HepG2 (cell line): ENCODE measurements around the gene RORC. TPM values are rescaled to one million over a fixed set of nuclear protein-coding genes. Genes with fewer than 3 reads are reported as not detected.
A peak's percentile ranks its signal among the peaks of the same experiment; 100 is the strongest.

ENCODE experiments used
- ATAC-seq: fragments of 200-7000 bp; cut with Tn5 transposase; 3 replicates; pipeline ENCODE4 v1.9.1; 2020; ENCODE audit warnings: mild to moderate bottlenecking, moderate library complexity
- BruUV-seq: library from RNA; stranded (reverse); fragments of 400-500 nt; replicated peaks from 2 replicates; lab custom pipeline; 2021; lab: Mats Ljungman, UMichigan
- CTCF ChIA-PET: fragments of 300-600 bp; formaldehyde crosslinking; extraction: SDS; loops from one replicate; lab custom pipeline; 2021; ENCODE audit warnings: low total read pairs, inconsistent platforms, low intra/inter-chr PET ratio; lab: Yijun Ruan, JAX
- POLR2A ChIA-PET: fragments of 350-600 bp; sonication (Branson Sonifier 250); formaldehyde crosslinking; loops from one replicate; lab custom pipeline; 2020; ENCODE audit warnings: antibody characterized with exemption, inconsistent platforms; lab: Yijun Ruan, JAX
- DNase-seq: peaks from one replicate; pipeline ENCODE4 v3.0.0-alpha.2; 2015; ENCODE audit warnings: low spot score
- FAIRE-seq: peaks from 3 replicates; lab custom pipeline; 2011; peaks lifted over from hg19 to GRCh38; lab: Jason Lieb, UNC
- H2AFZ ChIP-seq: one replicate; pipeline ENCODE4 v1.6.1; 2011; ENCODE audit warnings: low read length, inconsistent platforms
- H3K27ac ChIP-seq: fragments of 300-600 bp; 3 replicates; pipeline ENCODE4 v1.8.0; 2011; ENCODE audit warnings: mixed run types, mild to moderate bottlenecking, mixed read lengths, low read length, inconsistent platforms; ENCODE audit not compliant: insufficient read depth; ENCODE audit errors: extremely low read length
- H3K27me3 ChIP-seq, 2 experiments: fragments of 200-600 bp in 1 of 2; 2 replicates in 1 of 2; 3 replicates in 1 of 2; pipeline versions ENCODE4 v1.6.0 to v1.8.0; 2011; ENCODE audit warnings: low read length in 2 of 2, mild to moderate bottlenecking in 2 of 2, moderate library complexity in 2 of 2, inconsistent platforms in 1 of 2; ENCODE audit not compliant: insufficient read depth in 2 of 2, control insufficient read depth in 1 of 2
- H3K36me3 ChIP-seq, 2 experiments: fragments of 200-600 bp in 1 of 2; replicated peaks in 1 of 2; 2 replicates in 1 of 2; 3 replicates in 1 of 2; pipeline versions ENCODE4 v1.5.1 to v1.8.0; 2011; ENCODE audit warnings: low read length in 2 of 2, inconsistent platforms in 1 of 2; ENCODE audit not compliant: insufficient read depth in 2 of 2, control insufficient read depth in 1 of 2
- H3K4me1 ChIP-seq: 2 replicates; pipeline ENCODE4 v1.5.1; 2012; ENCODE audit warnings: low read length, inconsistent platforms; ENCODE audit not compliant: insufficient read depth
- H3K4me2 ChIP-seq: 2 replicates; pipeline ENCODE4 v1.6.0; 2011; ENCODE audit warnings: low read depth, low read length, inconsistent platforms
- H3K4me3 ChIP-seq, 3 experiments: fragments of 200-600 bp in 1 of 3; sonication (generic), shearing (Covaris generic) in 1 of 3; replicated peaks in 1 of 3; 2 replicates each; pipeline ENCODE4 v1.5.1; 2011 to 2016; ENCODE audit warnings: low read length in 3 of 3, inconsistent platforms in 2 of 3, low read depth in 2 of 3, mild to moderate bottlenecking in 2 of 3, control low read depth in 1 of 3, mixed read lengths in 1 of 3; ENCODE audit not compliant: insufficient read depth in 1 of 3
- H3K79me2 ChIP-seq: one replicate; pipeline ENCODE4 v1.6.1; 2011; ENCODE audit warnings: low read length, inconsistent platforms; ENCODE audit not compliant: insufficient read depth
- H3K9ac ChIP-seq: 2 replicates; pipeline ENCODE4 v1.6.0; 2011; ENCODE audit warnings: mild to moderate bottlenecking, low read depth, low read length, inconsistent platforms; ENCODE audit not compliant: insufficient read depth
- H3K9me3 ChIP-seq: 2 replicates; pipeline ENCODE4 v1.5.1; 2012; ENCODE audit warnings: mild to moderate bottlenecking, low read length
- H4K20me1 ChIP-seq: 2 replicates; pipeline ENCODE4 v1.6.0; 2011; ENCODE audit warnings: inconsistent platforms, mild to moderate bottlenecking, low read length, moderate library complexity; ENCODE audit not compliant: insufficient read depth
- ATRX ChIP-seq: sonication (generic); formaldehyde crosslinking; IDR thresholded peaks from 2 replicates; pipeline ENCODE4 v1.4.0; 2020; ENCODE audit warnings: missing genetic modification reagents, borderline replicate concordance
- CREB1 ChIP-seq, 2 experiments: fragments of 450-650 bp in 1 of 2; IDR thresholded peaks; 2 replicates each; pipeline ENCODE4 v1.6.1; 2016 to 2017; ENCODE audit warnings: control low read depth in 1 of 2, mild to moderate bottlenecking in 1 of 2, missing compliant biosample characterization in 1 of 2, missing genetic modification characterization in 1 of 2
- MEIS1 ChIP-seq: sonication (generic); formaldehyde crosslinking; IDR thresholded peaks from 2 replicates; pipeline ENCODE4 v1.9.0; 2021; ENCODE audit warnings: mild to moderate bottlenecking, missing genetic modification reagents, moderate library complexity, borderline replicate concordance
- SMC3 ChIP-seq: IDR thresholded peaks from 2 replicates; pipeline ENCODE4 v1.6.1; 2011; ENCODE audit warnings: low read length, improper control_type of control experiment
- ZFP36 ChIP-seq: fragments of 150-350 bp; IDR thresholded peaks from 2 replicates; pipeline ENCODE4 v1.6.1; 2018; ENCODE audit warnings: borderline replicate concordance, low read length, low read depth; ENCODE audit not compliant: partially characterized antibody
- ZFP82 ChIP-seq: sonication (generic); formaldehyde crosslinking; IDR thresholded peaks from 2 replicates; pipeline ENCODE4 v1.5.1; 2020; ENCODE audit warnings: mild to moderate bottlenecking, missing genetic modification reagents, borderline replicate concordance
- ZMYM4 ChIP-seq: sonication (generic); formaldehyde crosslinking; IDR thresholded peaks from 2 replicates; pipeline ENCODE4 v1.8.1; 2023; ENCODE audit warnings: mild to moderate bottlenecking, missing genetic modification reagents
- ZNF3 ChIP-seq: IDR thresholded peaks from 2 replicates; pipeline ENCODE4 v1.7.0; 2017; ENCODE audit warnings: inconsistent platforms
- ZNF562 ChIP-seq: sonication (generic); formaldehyde crosslinking; IDR thresholded peaks from 2 replicates; pipeline ENCODE4 v1.8.0; 2022; ENCODE audit warnings: missing genetic modification reagents, borderline replicate concordance
- ZNF563 ChIP-seq: sonication (generic); formaldehyde crosslinking; IDR thresholded peaks from 2 replicates; pipeline ENCODE4 v1.8.0; 2022; ENCODE audit warnings: mild to moderate bottlenecking, moderate library complexity, missing genetic modification reagents
- ZNF615 ChIP-seq: sonication (generic); formaldehyde crosslinking; IDR thresholded peaks from 2 replicates; pipeline ENCODE4 v1.5.0; 2020; ENCODE audit warnings: mild to moderate bottlenecking, missing genetic modification reagents, borderline replicate concordance
- ZNF646 ChIP-seq: sonication (generic); formaldehyde crosslinking; IDR thresholded peaks from 2 replicates; pipeline ENCODE4 v1.9.0; 2021; ENCODE audit warnings: mild to moderate bottlenecking, missing genetic modification reagents
- ZNF652 ChIP-seq: IDR thresholded peaks from 2 replicates; pipeline ENCODE4 v1.6.1; 2016; ENCODE audit warnings: low read depth, borderline replicate concordance
- WGBS: methylation state at CpG from one replicate; pipeline ENCODE4 v1.1.6; 2017; ENCODE audit warnings: low lambda C conversion rate; 5-methylcytosine and 5-hydroxymethylcytosine counted together
- in situ Hi-C: cut with HindIII; loops from 2 replicates; pipeline ENCODE4 v1.10.0; 2017; ENCODE audit warnings: low pct_unique_long_range_greater_than_20kb; ENCODE audit not compliant: extremely low pct_ligation_motif_present
- intact Hi-C: fragments of 100-400 bp; cut with micrococcal nuclease; formaldehyde crosslinking; loops from one replicate; pipeline ENCODE4 v1.10.0; 2022; ENCODE audit not compliant: unreplicated experiment
- polyA plus RNA-seq, 8 experiments: library from polyadenylated mRNA; depleted of rRNA in 3 of 8; stranded (reverse) in 7 of 8; unstranded in 1 of 8; fragments of >200 nt; fragmentation: Illumina TruSeq in 4 of 8; extraction: Trizol in 4 of 8; gene quantifications; 2 replicates each; pipeline versions ENCODE4 v1.2.1 to v1.2.3, GENCODE V29; 2011 to 2016; ENCODE audit warnings: low read depth in 4 of 8, missing spikeins in 1 of 8, mixed read lengths in 1 of 8; ENCODE audit not compliant: insufficient read depth in 1 of 8
- total RNA-seq, 5 experiments: library from RNA; depleted of rRNA; stranded (reverse); fragments of >200 nt; fragmentation: Illumina TruSeq; extraction: Trizol; gene quantifications; 2 replicates each; pipeline ENCODE4 v1.2.3, GENCODE V29; 2016; ENCODE audit warnings: low read depth in 1 of 5

Gene RORC
- total and polyA plus RNA-seq, 2 of the 13 experiments (the other 11 are each of a cell fraction or from before 2014, with no cell fraction given): 2.5 to 6.5 TPM

GRCh38 chr1:151852733-151853132 is 21.1 kb upstream of the RORC start:
- no peaks in the 10 kb centered on the region for H3K4me1 ChIP-seq
- no peak overlapping the region for H3K4me3 ChIP-seq
- no peak for ATAC-seq
- H3K9ac ChIP-seq: no peak overlapping the region
- no peak for TF ChIP-seq SMC3
- TF ChIP-seq CREB1 (IDR thresholded peaks at IDR 0.05): peak; percentile 30; the same call in 1 of the 2 replicates
- no peak for TF ChIP-seq CREB1 (CRISPR knock-in tag; IDR thresholded peaks at IDR 0.05)
- no peak for TF ChIP-seq ZNF652 (CRISPR knock-in tag)
- no peak for TF ChIP-seq ZFP36
- H3K9me3 ChIP-seq: no peaks in the 10 kb centered on the region
- no TSS peak for BruUV-seq
- FAIRE-seq: no peak
- H3K4me2 ChIP-seq: no peak overlapping the region
- H3K79me2 ChIP-seq: no peaks in the 10 kb centered on the region
- in situ Hi-C loops (no loop called here), intact Hi-C loops (no loop called here)
- peaks cover 6 to 46% of the 10 kb centered on the region in 2 experiments; a peak in 3 of 5 replicates for H3K27me3 ChIP-seq
- CTCF ChIA-PET: no interaction called here
- POLR2A ChIA-PET: no interaction called here
- no peak overlapping the region for H2AFZ ChIP-seq
- DNase-seq: no peak
- H4K20me1 ChIP-seq: no peaks in the 10 kb centered on the region
- no peaks in the 10 kb centered on the region for H3K36me3 ChIP-seq
- 20% methylated on average over 2 of the region's 4 CpGs for WGBS
- H3K27ac ChIP-seq: no peak overlapping the region

- BruUV-seq: no TSS peak
- in situ Hi-C loops: no loop called here
- no peaks in the 10 kb centered on the region for H3K79me2 ChIP-seq
- intact Hi-C loops: no loop called here
- H3K4me2 ChIP-seq: no peak overlapping the region
- 22% methylated on average over 4 of the region's 8 CpGs for WGBS
- DNase-seq (no peak), ATAC-seq (no peak), FAIRE-seq (no peak)
- no peaks in the 10 kb centered on the region for H3K9me3 ChIP-seq
- H3K4me1 ChIP-seq: no peaks in the 10 kb centered on the region
- H2AFZ ChIP-seq: no peak overlapping the region
- no peak overlapping the region for H3K9ac ChIP-seq
- H3K4me3 ChIP-seq: no peak overlapping the region
- H4K20me1 ChIP-seq: no peaks in the 10 kb centered on the region
- H3K27me3 ChIP-seq: peaks cover 6 to 50% of the 10 kb centered on the region in 2 experiments; a peak in 3 of 5 replicates
- H3K27ac ChIP-seq: no peak overlapping the region
- H3K36me3 ChIP-seq: no peaks in the 10 kb centered on the region
- ChIA-PET CTCF (no interaction called here), POLR2A (no interaction called here)
- no peak for TF ChIP-seq ZNF562 (CRISPR knock-in tag)
- TF ChIP-seq ATRX: no peak
- no peak for TF ChIP-seq ZNF646 (CRISPR knock-in tag)
- TF ChIP-seq ZMYM4: no peak
- TF ChIP-seq MEIS1 (CRISPR knock-in tag): no peak
- TF ChIP-seq ZNF563: no peak
- TF ChIP-seq ZNF3 (CRISPR knock-in tag): no peak
- TF ChIP-seq ZFP82 (CRISPR knock-in tag): no peak
- no peak for TF ChIP-seq ZNF615 (CRISPR knock-in tag)
Observed at GRCh38 chr1:151851886-151852285, 20.3 kb upstream of the RORC start.
